GM10266 (cell line): ENCODE data around the gene FOXP1.

Experiments used
- DNase-seq: peaks from one replicate; pipeline ENCODE4 v3.0.0; 2012; ENCODE audit errors: extremely low spot score
- TF ChIP-seq, protein P1 (sequence below): IDR thresholded peaks from 2 replicates; pipeline ENCODE4 v1.5.1; 2012; ENCODE audit warnings: mild to moderate bottlenecking, low read depth; ENCODE audit not compliant: control insufficient read depth, insufficient read depth; ENCODE audit errors: missing control alignments

FOXP1 gene

DNA sequence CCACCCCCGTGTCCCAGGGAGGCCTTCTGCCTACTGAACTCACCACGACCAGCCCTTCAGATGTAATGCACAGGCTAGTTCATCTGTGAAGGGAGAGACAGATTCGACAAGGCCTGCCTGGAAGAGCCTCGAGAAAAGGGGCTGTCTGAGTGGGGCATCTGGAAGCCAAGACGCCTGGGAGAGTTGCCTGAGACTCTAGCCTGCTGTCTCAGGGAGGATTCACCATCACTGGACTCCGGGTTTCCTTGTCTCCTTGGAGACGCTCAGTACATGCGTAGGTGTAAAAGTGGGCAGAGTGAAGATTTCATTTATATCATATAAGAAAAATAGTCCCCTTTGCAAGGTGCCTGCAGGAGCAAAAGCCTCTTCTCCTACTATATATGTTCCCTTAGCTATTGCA is 468.9 kb downstream of the FOXP1 start:
- TF ChIP-seq, protein P1, sequence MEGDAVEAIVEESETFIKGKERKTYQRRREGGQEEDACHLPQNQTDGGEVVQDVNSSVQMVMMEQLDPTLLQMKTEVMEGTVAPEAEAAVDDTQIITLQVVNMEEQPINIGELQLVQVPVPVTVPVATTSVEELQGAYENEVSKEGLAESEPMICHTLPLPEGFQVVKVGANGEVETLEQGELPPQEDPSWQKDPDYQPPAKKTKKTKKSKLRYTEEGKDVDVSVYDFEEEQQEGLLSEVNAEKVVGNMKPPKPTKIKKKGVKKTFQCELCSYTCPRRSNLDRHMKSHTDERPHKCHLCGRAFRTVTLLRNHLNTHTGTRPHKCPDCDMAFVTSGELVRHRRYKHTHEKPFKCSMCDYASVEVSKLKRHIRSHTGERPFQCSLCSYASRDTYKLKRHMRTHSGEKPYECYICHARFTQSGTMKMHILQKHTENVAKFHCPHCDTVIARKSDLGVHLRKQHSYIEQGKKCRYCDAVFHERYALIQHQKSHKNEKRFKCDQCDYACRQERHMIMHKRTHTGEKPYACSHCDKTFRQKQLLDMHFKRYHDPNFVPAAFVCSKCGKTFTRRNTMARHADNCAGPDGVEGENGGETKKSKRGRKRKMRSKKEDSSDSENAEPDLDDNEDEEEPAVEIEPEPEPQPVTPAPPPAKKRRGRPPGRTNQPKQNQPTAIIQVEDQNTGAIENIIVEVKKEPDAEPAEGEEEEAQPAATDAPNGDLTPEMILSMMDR = no peak
- no peak for DNase-seq

DNA sequence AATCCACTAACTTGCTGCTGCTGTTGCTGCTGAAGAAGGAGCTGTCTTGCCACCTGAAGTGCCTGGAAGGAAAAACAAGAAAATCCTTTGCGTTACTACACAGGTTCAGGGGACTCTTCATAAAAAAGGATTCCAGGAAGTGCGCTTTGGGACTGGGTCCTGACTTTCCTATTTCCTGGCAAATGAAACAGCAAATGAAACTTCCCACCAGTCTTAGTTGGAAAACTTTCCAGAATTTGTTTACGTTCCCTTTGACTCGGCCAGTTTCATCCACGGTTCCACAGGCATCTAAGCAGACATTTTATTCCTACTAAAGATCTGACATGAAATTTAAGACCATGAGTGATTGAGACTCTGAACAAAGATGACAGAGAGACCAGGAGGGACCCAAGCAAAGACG is 471.0 kb downstream of the FOXP1 start:
- TF ChIP-seq, protein P1 = no peak
- DNase-seq = no peak

DNA sequence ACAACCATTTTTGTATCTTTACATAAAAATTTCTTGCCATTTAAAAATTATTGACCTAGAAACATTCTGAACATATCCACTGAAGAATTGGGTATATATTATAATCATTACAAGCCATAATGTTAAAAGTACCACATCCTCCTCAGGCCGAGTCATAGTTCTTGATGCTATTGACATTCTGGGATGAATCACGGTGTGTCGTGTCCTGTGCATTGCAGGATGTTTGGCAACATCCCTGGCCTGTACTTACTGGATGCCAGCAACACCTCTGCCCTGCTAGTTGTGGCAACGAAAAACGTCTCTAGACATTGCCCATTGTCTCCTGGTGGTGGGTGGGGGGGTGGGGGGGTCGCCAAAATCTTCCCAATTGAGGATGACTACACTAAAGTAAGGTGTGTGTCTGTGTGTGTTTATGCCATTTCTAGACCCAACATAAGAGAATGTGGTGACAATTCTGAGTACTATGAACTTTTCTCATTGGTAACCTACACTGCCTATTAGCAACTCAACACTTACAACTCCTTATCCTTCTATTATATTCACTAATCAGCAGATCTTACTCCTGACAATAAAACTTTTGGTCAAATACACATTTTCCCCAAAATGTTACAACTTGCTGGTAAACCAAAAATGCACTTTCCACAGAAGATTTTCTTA is 471.6 kb downstream of the FOXP1 start:
- DNase-seq = no peak
- TF ChIP-seq, protein P1 = no peak

DNA sequence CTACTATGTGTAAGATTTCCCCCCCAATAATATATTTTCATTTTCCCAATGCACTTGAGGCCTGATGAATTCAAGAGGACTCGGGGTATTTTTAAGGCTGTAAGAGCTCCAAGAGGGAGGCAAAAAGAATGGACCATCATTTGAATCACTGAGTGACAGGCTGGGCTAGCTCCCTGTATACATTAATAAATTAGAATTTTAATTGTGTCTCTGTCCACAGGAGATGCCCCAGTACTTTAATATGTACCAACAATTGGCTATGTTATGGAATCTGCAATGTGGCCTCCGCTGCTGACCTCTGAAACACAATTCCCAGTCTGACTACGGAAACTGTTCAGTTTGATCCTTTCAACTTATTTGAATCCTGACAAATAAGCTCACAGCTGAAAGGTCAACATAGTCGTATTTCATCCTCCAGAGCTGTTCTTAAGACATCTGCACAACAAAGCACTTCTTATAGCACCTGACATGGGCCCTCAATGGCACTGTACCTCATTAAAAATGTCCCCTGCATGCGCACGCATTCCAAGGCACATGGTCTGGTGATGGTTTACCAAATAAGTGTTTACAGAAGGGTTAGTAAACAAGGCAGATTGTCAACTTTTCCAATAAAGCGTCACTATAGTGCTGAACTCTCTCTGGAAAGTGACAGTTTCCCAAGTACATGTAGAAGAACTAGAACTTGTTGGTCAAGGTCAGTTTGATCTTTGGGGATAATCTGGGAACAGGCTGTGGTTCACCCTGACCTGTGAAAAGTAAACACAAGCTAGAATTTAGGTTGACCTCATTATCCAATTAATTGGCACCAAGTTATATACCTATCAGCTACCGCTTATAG is 472.9 kb downstream of the FOXP1 start:
- TF ChIP-seq, protein P1 = no peak
- DNase-seq = no peak

DNA sequence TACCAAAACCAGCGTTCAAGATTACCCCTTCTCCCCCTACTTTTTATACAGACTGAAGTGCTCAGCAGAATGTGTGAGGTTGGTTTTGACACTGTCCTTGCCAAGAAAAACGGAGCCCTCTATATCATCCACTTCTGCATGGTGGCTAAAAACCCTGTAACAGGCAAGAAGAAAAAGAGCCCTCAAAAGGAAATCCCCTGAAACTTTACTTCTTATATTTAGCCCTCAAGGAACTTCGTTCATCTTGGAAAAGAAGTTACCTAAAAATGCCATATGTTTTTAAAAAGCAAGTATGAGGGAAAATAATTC is 473.6 kb downstream of the FOXP1 start:
- no peak for DNase-seq
- TF ChIP-seq, protein P1 = no peak

DNA sequence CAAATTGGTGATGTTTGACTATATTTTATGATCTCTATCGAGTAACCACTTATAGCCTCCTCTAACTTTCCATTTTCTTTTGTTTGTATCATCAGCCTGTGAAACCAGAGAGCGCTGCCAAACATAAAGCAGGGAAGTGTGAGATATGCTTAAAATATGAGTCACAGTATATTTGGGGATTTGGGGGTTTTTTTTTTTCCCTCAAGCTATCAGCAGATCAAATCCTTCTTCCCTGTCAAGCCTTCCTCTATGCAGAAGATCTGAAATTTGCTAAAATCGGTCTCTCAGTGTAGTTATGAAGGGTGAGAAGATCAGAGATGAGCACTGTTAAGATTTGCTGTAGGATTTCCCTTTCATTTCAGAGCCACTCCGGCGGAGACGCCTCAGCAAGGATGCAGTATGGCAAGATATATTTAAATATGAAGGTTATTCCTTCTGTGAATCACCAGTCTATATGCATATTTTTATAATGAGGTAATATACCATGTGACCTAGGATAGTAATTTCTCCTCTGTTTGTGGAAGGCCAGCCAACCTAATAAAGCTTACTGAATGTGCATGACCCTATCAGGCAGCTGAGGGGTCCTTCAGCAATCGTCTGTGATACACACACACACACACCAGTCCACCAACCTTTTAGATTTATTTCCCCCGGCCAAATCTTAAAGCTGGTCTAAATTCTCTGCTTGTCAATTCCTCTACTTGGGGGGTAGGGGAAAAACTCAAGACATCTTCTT is 474.1 kb downstream of the FOXP1 start:
- TF ChIP-seq, protein P1 = no peak
- no peak for DNase-seq
